Measurements from ENCODE around the gene HLA-DMA.

DNA sequence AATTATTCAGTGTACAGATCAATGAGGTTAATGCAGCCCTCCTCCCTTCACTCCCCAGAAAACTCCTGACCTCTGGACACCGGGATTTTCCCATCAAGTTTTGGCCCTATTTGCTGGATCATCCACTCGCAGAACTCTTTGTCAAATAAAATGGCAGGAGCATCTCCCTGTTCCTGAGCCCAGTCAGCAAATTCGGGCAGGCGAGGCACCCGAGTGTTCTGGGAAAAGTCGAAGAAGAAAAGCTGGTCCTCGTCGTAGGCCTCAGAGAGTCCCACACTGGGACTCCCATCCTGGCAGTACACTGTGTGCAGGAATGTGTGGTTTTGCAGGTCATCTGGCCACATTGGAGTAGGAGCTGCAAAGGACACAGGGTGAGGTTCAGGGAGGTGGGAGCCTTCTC, 2.4 kb downstream of the HLA-DMA start:
- TF ChIP-seq POLR2A (IDR thresholded peaks at IDR 0.05; ENCODE audit: control extremely low read depth in 1 of 2, low read depth in 2 of 2, low read length in 2 of 2) (no peak), CEBPB (IDR thresholded peaks at IDR 0.05; ENCODE audit: low read depth, low read length) (no peak), GABPA (IDR thresholded peaks at IDR 0.05; ENCODE audit: borderline replicate concordance, insufficient read depth, low read length) (no peak), EZH2 (IDR thresholded peaks at IDR 0.05; ENCODE audit: low read depth, low read length, severe bottlenecking) (no peak), POLR2AphosphoS5 (IDR thresholded peaks at IDR 0.05; ENCODE audit: low read depth, low read length) (no peak), SP1 (IDR thresholded peaks at IDR 0.05; ENCODE audit: low read depth, low read length) (no peak), JUND (IDR thresholded peaks at IDR 0.05; ENCODE audit: low read length) (no peak), SIX5 (IDR thresholded peaks at IDR 0.05; ENCODE audit: low read depth, low read length) (no peak), RXRA (IDR thresholded peaks at IDR 0.05; ENCODE audit: insufficient read depth, low read depth, low read length) (no peak), CHD2 (IDR thresholded peaks at IDR 0.05; ENCODE audit: low read length) (no peak), RBBP5 (IDR thresholded peaks at IDR 0.05; ENCODE audit: borderline replicate concordance, low read depth, low read length) (no peak)

All from H1 (cell line).